ENCODE measurements around the gene EFR3B.
"Not testable (repeated sequence)": the region's sequence is repeated elsewhere in the genome, so short reads cannot be mapped to it uniquely, and the experiment has no call there.

The EFR3B gene

GRCh38 chr2:25158096-25158852, 116.4 kb downstream of the EFR3B start:
- no peak for DNase-seq

GRCh38 chr2:25159949-25160348, 118.1 kb downstream of the EFR3B start:
- DNase-seq = no peak

- DNase-seq = no peak
Observed at GRCh38 chr2:25160376-25160775, 118.5 kb downstream of the EFR3B start.

- DNase-seq = peak; percentile 91
Observed at GRCh38 chr2:25161055-25161781, 119.3 kb downstream of the EFR3B start.

- not testable (repeated sequence) for DNase-seq
Observed at GRCh38 chr2:25162061-25162460, 120.2 kb downstream of the EFR3B start.

GRCh38 chr2:25164561-25164960, 122.7 kb downstream of the EFR3B start:
- DNase-seq = no peak

- peak; percentile 73 for DNase-seq
Observed at GRCh38 chr2:25165992-25166875, 124.4 kb downstream of the EFR3B start.

GRCh38 chr2:25168256-25169072, 126.6 kb downstream of the EFR3B start, which contains the start of gene POMC:
Gene POMC, minus strand, starts transcription at chr2:25168580. Its CDS starts 3,808 bp downstream, at chr2:25164772.
- DNase-seq = peak; percentile 77

GRCh38 chr2:25169073-25169470, 127.2 kb downstream of the EFR3B start:
- no peak for DNase-seq

- no peak for DNase-seq
Observed at GRCh38 chr2:25170888-25171287, 129.0 kb downstream of the EFR3B start.

- no peak for DNase-seq
Observed at GRCh38 chr2:25173719-25174118, 131.8 kb downstream of the EFR3B start.

- DNase-seq = no peak
Observed at GRCh38 chr2:25174192-25174861, 132.5 kb downstream of the EFR3B start.

- DNase-seq = no peak
Observed at GRCh38 chr2:25176138-25176537, 134.3 kb downstream of the EFR3B start.

GRCh38 chr2:25176541-25177181, 134.8 kb downstream of the EFR3B start:
- no peak for DNase-seq

GRCh38 chr2:25177211-25177611, 135.3 kb downstream of the EFR3B start:
- no peak for DNase-seq

GRCh38 chr2:25178976-25179375, 137.1 kb downstream of the EFR3B start:
- DNase-seq = no peak

- no peak for DNase-seq
Observed at GRCh38 chr2:25184254-25184653, 142.4 kb downstream of the EFR3B start.

GRCh38 chr2:25187729-25188350, 146.0 kb downstream of the EFR3B start:
- DNase-seq = no peak

GRCh38 chr2:25188405-25188804, 146.5 kb downstream of the EFR3B start:
- no peak for DNase-seq

GRCh38 chr2:25190536-25190935, 148.7 kb downstream of the EFR3B start:
- DNase-seq = no peak
